Gastroesophageal sphincter (tissue), 4 donors: ENCODE results near the gene KCNMA1. TPM values are rescaled to one million over a fixed set of nuclear protein-coding genes. Genes with fewer than 3 reads are reported as not detected.
A peak's percentile ranks its signal among the peaks of the same experiment; 100 is the strongest.

Experiments used
- ATAC-seq: fragments of 150-250 bp; one replicate; pipeline ENCODE4 v1.9.1; 2016; ENCODE audit warnings: mild to moderate bottlenecking, moderate library complexity
- H3K27ac ChIP-seq, 4 donors: fragments of 200-600 bp; sonication (generic) in 3 of 4; 1 replicate in 3 of 4; 2 replicates in 1 of 4; pipeline ENCODE4 v1.5.1; 2016 to 2019
- H3K27me3 ChIP-seq: fragments of 200-600 bp; sonication (generic); one replicate; pipeline ENCODE4 v1.5.1; 2019
- H3K36me3 ChIP-seq, 2 donors: fragments of 200-600 bp; sonication (generic); one replicate each; pipeline ENCODE4 v1.5.1; 2019; ENCODE audit warnings: control low read depth in 1 of 2
- H3K4me1 ChIP-seq, 3 donors: fragments of 200-600 bp; sonication (generic); 1 replicate in 2 of 3; 2 replicates in 1 of 3; pipeline ENCODE4 v1.5.1; 2016 to 2019; ENCODE audit warnings: control low read depth in 2 of 3
- H3K4me3 ChIP-seq, 2 donors: fragments of 200-600 bp; sonication (generic); one replicate each; pipeline ENCODE4 v1.5.1; 2019; ENCODE audit warnings: mild to moderate bottlenecking in 1 of 2, moderate library complexity in 1 of 2
- H3K9me3 ChIP-seq, 3 donors: fragments of 200-600 bp; sonication (generic); one replicate each; pipeline ENCODE4 v1.5.1; 2017 to 2019; ENCODE audit warnings: control low read depth in 2 of 3
- EP300 ChIP-seq: sonication (generic); formaldehyde crosslinking; IDR thresholded peaks from one replicate; pipeline ENCODE4 v1.6.1; 2017; ENCODE audit warnings: antibody characterized with exemption, mild to moderate bottlenecking
- POLR2A ChIP-seq, 2 donors: fragments of 450-650 bp; IDR thresholded peaks; one replicate each; pipeline ENCODE4 v1.6.1; 2017; ENCODE audit warnings: antibody characterized with exemption in 2 of 2, mild to moderate bottlenecking in 2 of 2, moderate library complexity in 1 of 2
- POLR2AphosphoS5 ChIP-seq: sonication (generic); formaldehyde crosslinking; IDR thresholded peaks from one replicate; pipeline ENCODE4 v1.6.1; 2017; ENCODE audit warnings: antibody characterized with exemption
- WGBS, 2 donors: methylation state at CpG; one replicate each; pipeline ENCODE4 v1.1.5; 2018; ENCODE audit warnings: low coverage in 1 of 2; 5-methylcytosine and 5-hydroxymethylcytosine counted together
- total RNA-seq, 4 donors: library from RNA; depleted of rRNA; stranded (reverse); fragments of >200 nt; gene quantifications; one replicate each; pipeline ENCODE4 v1.1.0, GENCODE V29; 2016
- TF ChIP-seq, protein P1 (sequence below), 4 experiments: fragments of 200-600 bp in 2 of 4; fragments of 450-650 bp in 2 of 4; sonication (generic) in 1 of 4; IDR thresholded peaks; one replicate each; pipeline ENCODE4 v1.5.1; 2017 to 2019; ENCODE audit warnings: antibody characterized with exemption in 4 of 4, mild to moderate bottlenecking in 2 of 4, moderate library complexity in 2 of 4

The KCNMA1 gene
- total RNA-seq, 4 donors from 2014 or later: 168 to 389 (median 323) TPM

DNA sequence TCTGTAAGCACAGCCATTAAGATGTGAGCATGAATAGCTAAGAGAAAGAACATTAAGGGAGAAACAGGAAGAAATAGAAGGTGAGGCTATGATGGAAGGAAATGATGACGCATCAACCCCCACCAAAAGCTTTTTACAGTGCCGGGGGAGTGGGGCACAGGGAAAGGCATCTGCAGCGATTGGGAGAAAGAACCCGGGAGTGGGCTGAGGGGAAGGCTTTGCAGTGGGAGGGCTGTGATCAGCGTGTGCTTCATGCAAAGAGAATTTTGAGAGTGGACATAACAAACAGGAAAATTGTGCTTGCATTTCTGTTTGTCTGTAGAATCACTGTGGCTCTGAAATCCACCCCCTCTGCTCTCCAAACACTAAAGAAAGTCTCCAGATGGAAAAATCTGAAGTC, 250.8 kb downstream of the KCNMA1 start:
- Histone ChIP-seq H3K4me1 (peaks cover 2 to 69% (median 27%) of the 10 kb centered on the region in 3 donors), H3K9me3 (no peaks in the 10 kb centered on the region), H3K27me3 (no peaks in the 10 kb centered on the region), H3K27ac (peak overlapping the region in 3 of 4 donors; percentile 59 to 80 (median 79)), H3K4me3 (no peak overlapping the region), H3K36me3 (no peaks in the 10 kb centered on the region)
- no peak for TF ChIP-seq EP300
- TF ChIP-seq POLR2AphosphoS5: peak; percentile 34
- WGBS, 2 donors: 4 to 7% methylated on average over 5 of the region's 5 CpGs
- no peak for ATAC-seq

DNA sequence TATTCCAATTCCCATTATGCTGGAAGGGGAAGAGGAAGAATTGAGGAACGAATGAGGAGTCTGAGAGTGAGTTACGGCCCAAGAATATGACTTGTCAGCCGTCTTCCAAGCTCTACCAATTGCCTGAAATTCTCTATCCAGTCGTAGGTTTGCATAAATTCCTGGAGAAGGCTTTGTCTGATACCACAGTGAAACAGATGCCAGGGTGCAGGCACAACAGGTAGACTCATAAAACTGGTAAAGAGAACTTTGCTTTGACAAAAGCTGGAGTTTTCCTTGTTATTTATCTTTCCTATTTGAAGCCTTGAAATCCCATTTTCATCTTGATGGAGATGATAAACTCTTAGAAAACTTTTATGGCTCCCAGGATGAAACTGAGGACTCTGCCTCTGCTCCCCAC, 251.2 kb downstream of the KCNMA1 start:
- Histone ChIP-seq H3K27ac (peak overlapping the region in 3 of 4 donors; percentile 59 to 80 (median 79)), H3K36me3 (no peaks in the 10 kb centered on the region), H3K4me1 (peaks cover 2 to 64% (median 23%) of the 10 kb centered on the region in 3 donors), H3K27me3 (no peaks in the 10 kb centered on the region), H3K9me3 (no peaks in the 10 kb centered on the region), H3K4me3 (no peak overlapping the region)
- 43 to 59% methylated on average over 3 to 4 of the region's 4 CpGs for WGBS, 2 donors
- ATAC-seq: no peak
- TF ChIP-seq POLR2AphosphoS5: no peak
- TF ChIP-seq EP300: no peak
- TF ChIP-seq, protein P1, sequence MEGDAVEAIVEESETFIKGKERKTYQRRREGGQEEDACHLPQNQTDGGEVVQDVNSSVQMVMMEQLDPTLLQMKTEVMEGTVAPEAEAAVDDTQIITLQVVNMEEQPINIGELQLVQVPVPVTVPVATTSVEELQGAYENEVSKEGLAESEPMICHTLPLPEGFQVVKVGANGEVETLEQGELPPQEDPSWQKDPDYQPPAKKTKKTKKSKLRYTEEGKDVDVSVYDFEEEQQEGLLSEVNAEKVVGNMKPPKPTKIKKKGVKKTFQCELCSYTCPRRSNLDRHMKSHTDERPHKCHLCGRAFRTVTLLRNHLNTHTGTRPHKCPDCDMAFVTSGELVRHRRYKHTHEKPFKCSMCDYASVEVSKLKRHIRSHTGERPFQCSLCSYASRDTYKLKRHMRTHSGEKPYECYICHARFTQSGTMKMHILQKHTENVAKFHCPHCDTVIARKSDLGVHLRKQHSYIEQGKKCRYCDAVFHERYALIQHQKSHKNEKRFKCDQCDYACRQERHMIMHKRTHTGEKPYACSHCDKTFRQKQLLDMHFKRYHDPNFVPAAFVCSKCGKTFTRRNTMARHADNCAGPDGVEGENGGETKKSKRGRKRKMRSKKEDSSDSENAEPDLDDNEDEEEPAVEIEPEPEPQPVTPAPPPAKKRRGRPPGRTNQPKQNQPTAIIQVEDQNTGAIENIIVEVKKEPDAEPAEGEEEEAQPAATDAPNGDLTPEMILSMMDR (IDR thresholded peaks at IDR 0.05): no peak
- no peak for TF ChIP-seq POLR2A (IDR thresholded peaks at IDR 0.05)

DNA sequence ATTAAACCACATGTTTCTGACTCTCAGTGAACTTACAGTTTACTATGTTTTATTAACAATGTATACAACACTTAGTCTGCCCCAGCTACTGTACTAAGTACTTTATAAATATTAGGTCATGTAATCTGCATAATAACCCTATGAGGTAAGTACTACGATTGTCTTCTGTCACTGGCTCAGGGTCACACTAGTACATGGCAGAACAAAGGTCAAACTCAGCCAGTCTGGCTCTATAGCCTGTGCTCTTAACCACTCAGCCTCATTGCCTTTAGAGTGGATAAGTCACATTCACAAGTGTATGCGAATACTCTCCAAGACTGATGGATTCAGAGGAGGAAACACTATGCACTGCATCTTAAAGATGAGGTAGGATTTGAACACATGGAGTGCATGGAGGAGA, 252.3 kb downstream of the KCNMA1 start:
- no peaks in the 10 kb centered on the region for H3K9me3 ChIP-seq
- TF ChIP-seq POLR2AphosphoS5 (no peak), POLR2A (IDR thresholded peaks at IDR 0.05) (no peak), EP300 (no peak)
- TF ChIP-seq, protein P1 (IDR thresholded peaks at IDR 0.05): no peak
- H3K4me1 ChIP-seq: peaks cover 0 to 54% (median 15%) of the 10 kb centered on the region in 3 donors
- peak overlapping the region in 1 of 4 donors; percentile 80 for H3K27ac ChIP-seq
- no peak for ATAC-seq
- H3K27me3 ChIP-seq: no peaks in the 10 kb centered on the region
- 65 to 80% methylated on average over 2 of the region's 2 CpGs for WGBS, 2 donors
- no peak overlapping the region for H3K4me3 ChIP-seq
- H3K36me3 ChIP-seq: no peaks in the 10 kb centered on the region

DNA sequence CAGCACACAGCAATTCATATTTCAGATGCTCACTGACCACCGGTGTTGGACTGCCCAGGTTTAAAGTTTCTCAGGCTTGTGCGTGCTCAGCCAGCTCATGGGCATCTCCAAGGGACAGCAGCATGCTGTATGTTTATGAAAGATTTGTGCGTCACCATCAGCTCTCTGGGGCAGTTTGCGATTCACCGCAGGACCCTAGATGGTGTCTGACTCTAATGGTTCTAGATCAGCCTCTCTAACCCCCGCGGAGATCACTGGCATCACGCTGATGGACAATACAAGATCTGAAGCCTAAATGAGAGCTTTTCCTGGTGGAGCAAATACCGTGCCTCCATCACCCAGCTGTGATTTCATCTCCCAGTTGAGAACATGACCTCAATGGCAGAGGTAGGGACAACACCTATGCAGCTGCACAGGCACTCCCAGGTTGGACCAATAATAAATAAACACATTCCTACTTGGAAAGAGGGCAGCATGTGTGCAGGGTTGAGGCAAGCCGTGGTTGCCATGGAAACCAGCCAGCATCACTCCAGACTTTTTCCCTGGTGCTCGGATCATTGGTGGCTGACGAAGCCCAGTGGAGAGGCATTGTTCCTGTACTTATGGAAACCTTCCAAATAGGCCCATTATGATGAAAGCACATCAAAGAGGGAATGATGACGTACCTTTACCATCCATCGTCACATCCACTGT, 253.6 kb downstream of the KCNMA1 start:
- no peaks in the 10 kb centered on the region for H3K27me3 ChIP-seq
- H3K4me1 ChIP-seq: peaks cover 0 to 52% (median 10%) of the 10 kb centered on the region in 3 donors
- peak overlapping the region in 2 of 4 donors; percentile 11 for H3K27ac ChIP-seq
- H3K36me3 ChIP-seq: no peaks in the 10 kb centered on the region
- H3K9me3 ChIP-seq: no peaks in the 10 kb centered on the region
- H3K4me3 ChIP-seq: no peak overlapping the region
- 79 to 88% methylated on average over 7 to 8 of the region's 14 CpGs for WGBS, 2 donors
- ATAC-seq: peak; percentile 3
- TF ChIP-seq POLR2AphosphoS5: no peak
- TF ChIP-seq EP300: no peak
- TF ChIP-seq POLR2A (IDR thresholded peaks at IDR 0.05): no peak
- TF ChIP-seq, protein P1 (IDR thresholded peaks at IDR 0.05): no peak

DNA sequence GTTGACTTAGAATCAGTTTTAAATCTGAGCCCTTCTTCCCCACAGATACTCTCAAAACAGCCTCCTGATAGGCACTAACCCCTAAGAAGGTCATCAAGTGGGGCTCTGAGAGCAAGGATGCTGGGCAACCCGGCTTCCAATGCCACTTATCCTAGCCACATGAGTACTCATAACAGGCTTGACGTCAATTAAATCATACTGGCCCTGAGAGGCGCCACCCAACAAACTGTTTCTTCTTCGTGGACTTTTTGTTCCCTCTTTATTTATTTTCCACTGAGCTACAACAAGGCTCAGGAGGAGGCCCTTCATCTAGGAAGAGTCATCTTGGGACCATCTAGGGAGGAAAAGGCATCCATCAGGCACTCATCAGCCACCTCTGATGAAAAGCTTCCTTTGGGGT, 255.9 kb downstream of the KCNMA1 start:
- Histone ChIP-seq H3K4me1 (peaks cover 4 to 51% (median 5%) of the 10 kb centered on the region in 3 donors), H3K9me3 (no peaks in the 10 kb centered on the region), H3K27me3 (no peaks in the 10 kb centered on the region), H3K27ac (no peak overlapping the region), H3K36me3 (no peaks in the 10 kb centered on the region), H3K4me3 (no peak overlapping the region)
- WGBS, 2 donors: 83 to 86% methylated on average over 3 to 4 of the region's 4 CpGs
- no peak for ATAC-seq
- TF ChIP-seq, protein P1 (IDR thresholded peaks at IDR 0.05): no peak
- TF ChIP-seq POLR2A (IDR thresholded peaks at IDR 0.05): no peak
- no peak for TF ChIP-seq POLR2AphosphoS5
- TF ChIP-seq EP300: no peak
